Ovary (tissue), 3 donors: ENCODE measurements around the gene CPED1.

Experiments used
- POLR2A ChIP-seq: fragments of 450-650 bp; IDR thresholded peaks from one replicate; pipeline ENCODE4 v1.6.1; 2017; ENCODE audit warnings: antibody characterized with exemption, mild to moderate bottlenecking, moderate library complexity
- TF ChIP-seq, protein P1 (sequence below), 3 donors: fragments of 450-650 bp in 2 of 3; fragments of 200-600 bp in 1 of 3; IDR thresholded peaks; one replicate each; pipeline versions ENCODE4 v1.5.1 to v1.8.0; 2016 to 2022; ENCODE audit warnings: antibody characterized with exemption in 3 of 3, mild to moderate bottlenecking in 1 of 3
- donor health status: DM: no; HTN: no; CAD: no.

DNA sequence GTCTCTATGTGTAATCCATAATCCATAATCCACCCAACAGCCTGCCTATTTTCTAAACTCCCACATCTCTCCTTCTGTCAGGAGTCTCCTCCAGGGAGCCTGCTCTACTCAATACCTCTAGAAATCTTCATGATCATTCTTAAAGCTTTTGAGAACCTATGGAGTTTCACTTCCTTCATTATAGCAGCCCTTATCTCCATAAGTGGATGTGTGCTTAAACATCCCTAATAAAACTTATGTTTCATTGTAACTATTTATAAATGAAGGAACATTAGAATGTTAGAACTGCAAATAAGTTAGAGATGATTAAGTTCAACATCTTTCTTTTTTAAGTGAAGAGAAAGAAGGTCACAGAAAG is 8.5 kb downstream of the CPED1 start:
- TF ChIP-seq, protein P1, sequence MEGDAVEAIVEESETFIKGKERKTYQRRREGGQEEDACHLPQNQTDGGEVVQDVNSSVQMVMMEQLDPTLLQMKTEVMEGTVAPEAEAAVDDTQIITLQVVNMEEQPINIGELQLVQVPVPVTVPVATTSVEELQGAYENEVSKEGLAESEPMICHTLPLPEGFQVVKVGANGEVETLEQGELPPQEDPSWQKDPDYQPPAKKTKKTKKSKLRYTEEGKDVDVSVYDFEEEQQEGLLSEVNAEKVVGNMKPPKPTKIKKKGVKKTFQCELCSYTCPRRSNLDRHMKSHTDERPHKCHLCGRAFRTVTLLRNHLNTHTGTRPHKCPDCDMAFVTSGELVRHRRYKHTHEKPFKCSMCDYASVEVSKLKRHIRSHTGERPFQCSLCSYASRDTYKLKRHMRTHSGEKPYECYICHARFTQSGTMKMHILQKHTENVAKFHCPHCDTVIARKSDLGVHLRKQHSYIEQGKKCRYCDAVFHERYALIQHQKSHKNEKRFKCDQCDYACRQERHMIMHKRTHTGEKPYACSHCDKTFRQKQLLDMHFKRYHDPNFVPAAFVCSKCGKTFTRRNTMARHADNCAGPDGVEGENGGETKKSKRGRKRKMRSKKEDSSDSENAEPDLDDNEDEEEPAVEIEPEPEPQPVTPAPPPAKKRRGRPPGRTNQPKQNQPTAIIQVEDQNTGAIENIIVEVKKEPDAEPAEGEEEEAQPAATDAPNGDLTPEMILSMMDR (IDR thresholded peaks at IDR 0.05): no peak
- TF ChIP-seq POLR2A: no peak
